Posterior vena cava (tissue), 2 donors: Measurements from ENCODE around the gene LILRB5. TPM values are rescaled to one million over a fixed set of nuclear protein-coding genes. Genes with fewer than 3 reads are reported as not detected.
"Not testable (repeated sequence)": the region's sequence is repeated elsewhere in the genome, so short reads cannot be mapped to it uniquely, and the experiment has no call there.

Experiments used
- DNase-seq: peaks from one replicate; pipeline ENCODE4 v3.0.0-alpha.2; 2020; ENCODE audit warnings: low spot score
- intact Hi-C, 2 donors: fragments of 100-400 bp; cut with DNase I; formaldehyde crosslinking; loops; one replicate each; pipeline versions ENCODE4 v1.14.1 to v1.14.2; 2022 to 2023
- total RNA-seq, 2 donors: library from RNA; stranded (reverse); fragmentation: NEBNext Ultra II Directional; extraction: Animal tissue kit (Norgen Biotek cat#: 25700); gene quantifications; one replicate each; pipeline ENCODE4 v1.2.1, GENCODE V29; 2021
- donor health status: DM: yes; HTN: yes; CAD: no.
- donor health status: DM: yes; HTN: yes; CAD: no.

The LILRB5 gene
- total RNA-seq, 2 donors from 2014 or later: 14.9 to 22.5 TPM

DNA sequence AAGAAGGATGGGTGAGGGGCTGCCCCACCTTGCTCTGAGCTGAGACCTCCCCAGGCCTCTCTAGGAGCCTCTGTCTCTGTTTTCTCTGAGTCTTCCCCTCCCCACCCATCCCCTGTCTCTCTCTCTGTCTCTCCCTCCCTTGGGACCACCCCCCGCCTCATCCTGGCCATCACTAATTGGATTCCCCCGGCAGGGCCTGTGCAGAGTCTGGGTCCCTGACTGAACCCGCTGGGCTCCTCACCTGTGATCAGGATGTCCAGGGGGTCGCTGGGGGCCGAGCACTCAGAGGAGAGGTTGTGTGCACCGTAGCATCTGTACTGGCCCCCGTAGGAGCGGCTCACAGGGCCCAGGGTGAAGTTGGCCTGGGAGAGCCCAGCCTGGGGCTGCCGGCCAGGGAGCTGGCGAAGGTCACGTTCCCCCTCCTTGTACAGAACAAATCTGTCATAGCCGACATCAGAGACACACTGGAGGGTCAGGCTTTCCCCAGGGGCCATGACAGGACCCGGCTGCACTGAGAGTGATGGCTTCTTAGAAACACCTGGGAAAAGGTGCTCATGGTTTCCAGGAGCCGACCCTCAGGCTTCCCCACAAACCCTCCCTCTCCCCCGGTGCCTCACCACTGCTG, 21.6 kb upstream of the LILRB5 start:
- DNase-seq, intact Hi-C loops: not testable (repeated sequence)

DNA sequence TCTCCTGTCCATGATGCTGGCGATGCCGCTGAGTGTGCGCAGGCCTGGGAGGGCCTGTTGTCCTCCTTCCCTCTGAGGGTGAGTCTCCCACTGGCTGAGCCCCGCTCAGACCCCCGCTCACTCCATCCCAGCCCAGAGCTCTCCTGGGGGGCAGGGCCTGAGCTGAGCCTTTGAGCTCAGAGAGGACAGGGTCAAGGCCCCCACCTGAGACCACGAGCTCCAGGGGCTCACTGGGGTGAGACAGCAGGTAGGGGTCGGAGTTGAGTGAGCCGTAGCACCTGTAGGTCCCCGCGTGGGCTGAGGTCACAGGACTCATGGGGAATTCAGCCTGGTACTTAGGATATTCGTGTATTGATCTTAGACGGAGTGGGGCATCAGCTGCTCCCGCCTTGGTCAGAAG, 21.0 kb upstream of the LILRB5 start:
- intact Hi-C loops, DNase-seq: not testable (repeated sequence)

DNA sequence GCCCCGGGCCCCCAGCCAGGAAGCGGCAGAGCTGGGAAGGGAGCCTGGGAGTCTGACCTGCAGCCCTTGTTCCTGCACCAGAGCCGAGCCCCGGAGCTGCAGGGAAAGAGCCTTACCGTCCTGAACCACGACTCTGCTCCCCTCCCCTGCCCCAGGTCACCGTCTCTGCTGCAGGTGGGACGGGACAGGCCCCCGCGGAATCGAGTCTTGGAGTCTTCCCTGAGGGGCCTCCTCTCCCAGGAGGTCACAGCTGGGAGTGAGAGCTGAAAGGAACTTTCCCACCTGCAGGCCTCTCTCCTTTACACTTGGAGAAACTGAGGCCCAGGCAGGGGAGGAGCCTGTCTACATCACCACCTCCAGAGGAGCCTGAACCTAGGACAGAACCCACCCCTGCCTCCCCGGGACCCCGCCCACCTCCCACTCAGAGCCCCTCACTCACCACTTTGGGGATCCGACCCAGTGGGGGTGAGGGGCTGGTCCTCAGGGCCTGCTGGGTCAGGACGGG, 20.1 kb upstream of the LILRB5 start:
- intact Hi-C loops, DNase-seq: not testable (repeated sequence)

DNA sequence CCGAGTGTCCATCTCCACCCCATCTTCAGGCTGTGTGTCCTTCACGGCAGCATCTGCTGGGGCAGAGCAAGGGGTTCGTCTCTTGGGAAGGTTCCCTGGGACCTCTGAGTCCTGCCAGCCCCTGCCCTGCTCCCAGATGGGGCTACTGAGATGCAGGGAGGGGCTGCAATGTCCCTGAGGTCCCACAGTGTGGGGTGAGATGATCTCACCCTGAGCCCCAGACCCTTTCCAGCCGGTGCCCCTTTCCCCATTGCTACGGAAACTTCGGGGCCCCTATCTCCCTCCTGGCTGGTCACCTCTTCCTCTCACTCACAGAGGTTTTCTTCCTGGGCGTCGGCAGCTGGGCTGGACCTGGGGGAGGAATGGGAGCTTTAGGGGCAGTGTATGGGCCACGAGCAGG, 18.9 kb upstream of the LILRB5 start:
- intact Hi-C loops: no loop called here

DNA sequence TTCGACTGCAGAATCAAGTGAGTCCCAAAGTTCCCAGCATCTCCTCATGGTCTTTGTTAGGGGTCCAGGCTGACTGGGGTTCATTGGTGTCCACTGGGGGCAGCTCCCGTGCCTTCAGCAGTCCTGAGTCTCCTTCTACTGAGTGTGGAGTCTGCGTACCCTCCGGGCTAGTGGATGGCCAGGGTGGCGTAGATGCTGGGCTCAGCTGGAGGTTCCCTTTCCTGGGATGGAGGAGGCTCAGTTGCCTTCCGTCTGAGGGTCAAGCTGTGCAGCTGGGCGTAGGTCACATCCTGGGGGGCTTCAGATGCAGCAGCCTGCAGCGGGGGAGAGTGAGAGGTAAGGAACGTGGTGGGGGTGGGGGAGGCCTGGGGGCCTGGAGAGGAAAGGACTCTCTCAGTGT, 17.4 kb upstream of the LILRB5 start:
- intact Hi-C loops: not testable (repeated sequence)

More for the DNA sequence above, 18.9 kb upstream of the LILRB5 start:
- DNase-seq: no peak

DNA sequence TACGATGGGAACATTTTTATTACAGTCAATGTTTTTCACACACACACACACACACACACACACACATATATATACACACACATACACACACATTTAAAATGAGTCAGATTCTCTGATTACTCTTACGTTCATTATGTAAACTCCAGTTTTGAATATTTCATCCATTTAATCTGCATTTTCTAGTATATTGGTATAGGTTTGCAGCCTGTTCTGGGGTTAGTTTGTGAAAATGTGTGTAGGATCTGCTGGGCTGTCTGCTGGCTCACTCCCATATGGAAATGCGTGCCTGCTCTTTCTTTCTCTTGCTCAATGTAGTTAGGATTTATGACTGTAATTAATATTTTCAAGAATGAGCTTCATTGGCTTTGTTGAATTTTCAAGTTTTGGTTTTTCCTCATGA, 16.7 kb upstream of the LILRB5 start:
- DNase-seq: no peak
- intact Hi-C loops: no loop called here

More for the DNA sequence above, 17.4 kb upstream of the LILRB5 start:
- DNase-seq: not testable (repeated sequence)

DNA sequence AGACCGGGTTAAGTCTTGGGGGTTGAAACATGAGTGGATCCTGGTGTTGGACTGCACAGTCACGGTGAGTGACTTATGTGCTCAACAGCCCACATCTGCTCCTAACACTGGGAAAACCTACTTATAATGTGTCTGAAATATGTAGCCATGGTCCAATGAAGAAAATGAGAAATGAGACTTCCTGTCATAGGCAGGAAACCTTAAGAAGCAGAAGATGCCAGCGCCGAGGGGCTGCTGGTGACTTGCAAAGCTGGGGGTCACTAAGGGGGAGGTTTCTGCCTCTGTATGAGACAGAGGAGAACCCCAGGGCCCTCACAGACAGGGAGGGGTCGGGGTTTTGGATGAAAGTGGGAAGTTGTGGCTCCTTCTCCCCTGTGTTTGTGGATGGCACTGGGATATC, 15.1 kb upstream of the LILRB5 start:
- DNase-seq, intact Hi-C loops: not testable (repeated sequence)

DNA sequence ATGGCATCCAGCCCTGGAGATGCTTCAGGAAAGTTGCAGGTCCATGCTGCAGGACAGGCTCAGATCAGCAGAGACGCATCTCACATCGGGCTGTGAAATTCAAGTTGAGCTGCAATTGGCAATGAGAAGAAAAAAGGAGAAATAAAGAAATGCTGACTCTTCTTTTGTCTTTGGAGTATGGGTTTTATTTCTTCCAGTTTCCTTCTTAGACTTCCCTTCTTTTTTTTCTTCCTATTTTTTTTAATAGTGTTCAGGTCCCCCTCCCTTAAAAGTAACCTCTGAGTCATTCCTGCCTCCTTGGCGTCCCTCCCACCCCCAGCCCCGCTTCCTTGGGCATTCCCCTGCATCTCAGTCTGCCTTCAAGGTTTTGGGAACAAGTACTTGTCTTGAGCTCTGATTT, 14.5 kb upstream of the LILRB5 start:
- intact Hi-C loops, DNase-seq: not testable (repeated sequence)

DNA sequence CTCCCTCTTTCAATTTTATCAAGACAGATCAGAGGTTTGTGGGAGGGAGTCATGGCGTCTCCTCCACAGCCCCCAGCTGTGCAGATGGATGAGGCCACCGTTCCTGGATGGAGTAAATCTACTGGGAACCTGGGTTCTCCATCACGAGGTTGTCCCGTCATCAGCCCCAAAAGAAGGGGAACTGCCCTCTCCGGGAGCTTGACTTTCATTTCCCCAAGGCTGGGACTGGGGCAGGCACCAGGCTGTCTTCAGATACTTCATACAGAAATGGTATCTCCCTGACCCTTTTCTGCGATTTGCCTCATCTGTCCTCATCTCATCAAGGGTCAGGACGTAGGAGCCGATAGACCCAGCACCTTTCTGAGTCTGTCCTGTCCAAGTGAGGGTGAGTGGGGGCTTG, 14.0 kb upstream of the LILRB5 start:
- no peak for DNase-seq
- intact Hi-C loops: no loop called here

DNA sequence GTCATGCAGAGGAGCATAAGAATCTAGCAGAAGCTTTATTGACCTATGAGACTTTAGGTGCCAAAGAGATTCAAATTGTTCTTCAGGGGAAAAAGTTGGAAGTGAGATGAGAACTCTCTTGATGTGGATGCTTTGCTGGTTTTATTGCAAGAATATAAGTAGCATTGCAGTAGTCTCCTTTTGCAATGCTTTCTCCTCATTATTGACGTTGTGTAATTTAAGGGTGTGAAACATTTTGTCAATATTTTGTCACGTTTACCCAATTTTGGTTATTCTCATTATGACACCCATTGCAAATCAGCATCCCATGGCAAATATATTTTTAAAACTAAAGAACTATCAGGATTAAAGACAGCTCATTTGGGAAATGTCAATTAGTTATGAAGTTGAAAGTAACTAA, 11.9 kb upstream of the LILRB5 start:
- intact Hi-C loops: no loop called here
- DNase-seq: no peak

DNA sequence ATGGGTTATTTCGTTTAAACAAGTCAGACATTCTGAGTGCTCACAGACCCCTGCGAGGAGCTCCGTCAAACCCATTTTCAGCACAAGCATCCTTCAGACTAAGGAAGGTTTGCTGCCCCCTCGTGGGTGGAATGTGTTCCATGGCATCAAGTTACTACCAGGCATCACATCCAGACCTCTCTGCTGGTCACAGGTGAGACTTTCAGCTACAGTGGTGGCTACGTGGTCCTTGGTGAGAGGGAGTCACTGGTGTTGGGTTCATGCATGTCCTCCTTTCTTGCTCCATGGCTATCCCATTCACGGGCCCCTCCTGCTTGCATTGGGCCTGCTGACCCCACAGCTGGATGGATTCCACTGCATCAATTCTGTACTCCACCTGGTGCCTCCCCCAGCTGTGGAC, 9.1 kb upstream of the LILRB5 start:
- intact Hi-C loops: no loop called here

DNA sequence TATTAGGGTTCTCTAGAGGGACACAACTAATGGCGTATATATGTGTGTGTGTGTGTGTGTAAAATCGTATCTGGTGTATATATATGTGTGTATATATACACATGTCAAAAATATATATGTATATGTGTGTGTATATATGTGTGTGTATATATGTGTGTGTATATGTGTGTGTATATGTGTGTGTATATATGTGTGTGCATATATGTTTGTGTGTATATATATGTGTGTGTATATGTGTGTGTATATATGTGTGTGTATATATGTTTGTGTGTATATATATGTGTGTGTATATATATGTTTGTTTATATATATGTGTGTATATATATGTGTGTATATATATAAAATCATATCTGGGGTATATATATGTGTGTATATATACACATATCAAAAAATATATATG, 5.4 kb upstream of the LILRB5 start:
- intact Hi-C loops: no loop called here
- no peak for DNase-seq

More for the DNA sequence above, 9.1 kb upstream of the LILRB5 start:
- no peak for DNase-seq

DNA sequence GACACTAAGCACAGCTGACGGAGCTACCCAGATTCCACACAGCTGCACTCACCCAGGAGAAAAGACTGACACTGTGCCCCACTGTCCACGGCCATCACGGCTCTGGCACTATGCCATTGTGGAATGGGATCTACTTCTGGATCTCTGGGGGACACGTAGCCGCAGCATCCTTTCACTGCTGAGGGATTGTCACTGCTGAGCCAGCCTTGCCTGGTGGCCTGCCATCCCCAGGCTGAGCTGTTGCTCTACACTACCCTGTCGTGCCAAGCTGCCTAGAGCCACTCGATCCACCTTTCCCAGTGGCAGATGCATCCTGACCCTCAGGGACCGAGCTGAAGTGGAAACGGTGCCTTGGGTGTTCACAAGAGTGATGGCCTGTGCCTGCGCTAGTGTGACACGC, 5.0 kb upstream of the LILRB5 start:
- intact Hi-C loops: no loop called here
- peak; percentile 36 for DNase-seq

DNA sequence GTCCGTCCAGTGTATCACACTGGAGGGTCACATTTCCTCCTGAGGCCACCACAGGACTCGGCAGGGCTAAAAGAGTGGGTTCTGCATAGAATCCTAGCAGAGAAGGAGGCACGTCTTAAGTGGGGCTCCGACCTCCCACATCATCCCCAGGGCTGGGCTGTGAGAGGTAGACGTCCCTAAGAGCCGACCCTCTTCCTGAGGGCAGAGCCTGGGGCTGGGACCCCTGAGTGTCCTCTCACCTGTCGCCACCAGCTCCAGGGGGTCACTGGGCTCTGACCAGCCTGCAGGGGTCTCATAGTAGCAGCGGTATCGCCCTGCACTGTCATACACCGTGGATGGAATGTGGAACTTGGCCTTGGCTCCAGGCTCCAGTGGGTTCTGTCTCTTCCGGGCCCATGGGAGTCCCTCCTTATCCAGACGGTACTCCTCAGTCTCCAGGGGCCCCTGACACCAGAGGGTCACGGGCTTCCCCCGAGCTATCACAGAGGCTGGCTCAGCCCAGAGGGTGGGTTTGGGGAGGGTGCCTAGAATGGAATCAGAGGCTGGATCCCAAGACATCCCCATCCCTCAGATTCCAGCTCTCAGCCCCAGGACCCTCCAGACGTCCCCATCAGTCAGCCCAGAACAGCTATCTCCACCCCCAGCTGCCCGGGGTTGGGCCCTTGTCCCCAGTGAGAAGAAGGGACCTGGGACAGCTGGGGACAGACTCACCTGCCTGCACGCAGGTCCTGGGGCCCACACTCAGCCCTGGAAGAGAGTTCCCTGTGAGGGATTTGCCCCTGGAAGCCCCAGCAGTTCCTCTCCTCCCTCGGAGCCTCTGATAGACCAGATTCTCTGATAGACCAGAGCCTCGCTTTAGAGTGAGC, 590 bp downstream of the LILRB5 start:
- intact Hi-C loops: no loop called here
- no peak for DNase-seq

DNA sequence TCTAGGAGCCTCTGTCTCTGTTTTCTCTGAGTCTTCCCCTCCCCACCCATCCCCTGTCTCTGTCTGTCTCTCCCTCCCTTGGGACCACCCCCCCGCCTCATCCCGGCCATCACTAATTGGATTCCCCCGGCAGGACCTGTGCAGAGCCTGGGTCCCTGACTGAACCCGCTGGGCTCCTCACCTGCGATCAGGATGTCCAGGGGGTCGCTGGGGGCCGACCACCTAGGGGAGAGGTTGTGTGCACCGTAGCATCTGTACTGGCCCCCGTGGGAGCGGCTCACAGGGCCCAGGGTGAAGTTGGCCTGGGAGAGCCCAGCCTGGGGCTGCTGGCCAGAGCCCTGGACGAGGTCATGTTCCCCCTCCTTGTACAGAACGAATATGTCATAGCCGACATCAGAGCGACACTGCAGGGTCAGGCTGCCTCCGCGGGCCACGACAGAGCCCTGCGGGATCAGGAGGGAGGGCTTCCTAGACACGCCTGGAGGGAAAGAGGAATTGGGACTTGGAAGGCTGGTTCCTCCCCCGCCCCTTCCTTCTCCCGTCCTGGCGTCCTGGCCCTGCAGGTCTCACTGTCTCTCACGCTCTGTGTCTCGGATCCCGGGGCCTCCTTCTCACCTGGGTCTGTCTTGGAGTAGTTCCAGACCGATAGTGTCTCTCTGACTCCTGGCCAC, 1.8 kb downstream of the LILRB5 start:
- DNase-seq: no peak
- intact Hi-C loops: no loop called here

DNA sequence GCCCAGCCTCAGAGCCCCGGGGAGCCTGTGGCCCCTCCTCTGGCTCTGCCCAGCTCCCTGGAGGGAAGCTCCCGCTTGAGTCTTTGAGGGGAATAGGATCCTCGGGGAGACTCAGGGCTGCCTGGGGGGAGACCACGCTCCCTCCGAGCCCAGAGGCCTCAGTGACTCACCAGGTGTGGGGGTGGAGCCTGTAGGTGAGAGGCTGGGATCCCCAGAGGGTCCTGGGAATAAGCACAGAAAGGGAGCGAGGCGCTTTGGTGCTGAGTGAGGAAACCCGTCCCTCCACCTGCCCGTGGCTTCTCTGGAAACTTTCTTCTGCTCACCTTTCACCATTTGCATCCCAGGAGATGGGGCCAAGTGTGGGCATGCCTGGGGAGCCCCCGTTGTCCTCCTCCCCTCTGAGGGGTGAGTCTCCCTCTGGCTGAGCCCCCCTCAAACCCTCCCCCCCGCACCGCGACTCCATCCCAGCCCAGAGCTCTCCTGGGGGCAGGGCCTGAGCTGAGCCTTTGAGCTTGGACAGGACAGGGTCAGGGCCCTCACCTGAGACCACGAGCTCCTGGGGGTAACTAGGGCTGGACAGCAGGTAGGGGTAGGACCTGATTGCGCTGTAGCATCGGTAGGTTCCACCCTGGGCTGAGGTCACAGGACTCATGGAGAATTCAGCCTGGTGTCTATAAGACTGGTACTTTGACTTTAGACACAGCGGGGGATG, 2.7 kb downstream of the LILRB5 start:
- intact Hi-C loops: loop anchor here in 1 of 2 donors (5.0 kb wide), 1 partner anchor 327 kb away; no protein-coding TSS in a partner anchor

DNA sequence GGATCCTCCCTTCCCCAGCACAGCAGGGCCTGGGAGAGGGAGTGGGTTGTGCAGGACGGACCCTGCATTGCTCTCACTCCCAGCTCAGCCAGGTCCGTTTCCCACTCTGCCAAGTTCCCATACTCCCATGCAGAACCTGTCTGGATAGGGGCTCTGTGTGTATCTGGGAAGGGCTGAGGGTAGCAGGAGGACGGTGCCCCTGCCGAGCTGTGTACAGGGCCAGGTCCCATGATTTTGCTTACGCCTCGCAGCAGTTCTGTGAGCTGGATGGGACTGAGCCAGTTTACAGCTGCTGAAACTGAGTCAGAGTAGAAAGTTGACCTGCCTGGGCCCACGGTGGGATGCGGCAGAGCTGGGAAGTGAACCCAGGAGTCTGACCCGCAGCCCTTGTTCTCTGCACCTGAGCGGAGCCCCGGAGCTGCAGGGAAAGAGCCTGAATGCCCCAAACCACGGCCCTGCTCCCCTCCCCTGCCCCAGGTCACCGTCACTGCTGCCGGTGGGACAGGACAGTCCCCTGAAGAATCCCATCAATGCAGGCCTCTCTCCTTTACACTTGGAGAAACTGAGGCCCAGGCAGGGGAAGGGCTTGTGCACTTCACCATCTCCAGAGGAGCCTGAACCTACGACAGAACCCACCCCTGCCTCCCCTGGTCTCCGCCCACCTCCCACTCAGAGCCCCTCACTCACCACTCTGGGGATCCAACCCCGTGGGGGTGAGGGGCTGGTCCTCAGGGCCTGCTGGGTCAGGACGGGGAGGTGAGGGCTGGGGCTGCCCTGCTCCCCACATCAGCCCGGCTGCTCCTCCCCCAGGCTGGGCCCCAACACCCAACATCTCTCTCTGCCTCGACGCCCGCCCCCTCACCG, 3.5 kb downstream of the LILRB5 start:
- intact Hi-C loops: loop anchor here in 1 of 2 donors (5.0 kb wide), 1 partner anchor 326 kb away; no protein-coding TSS in a partner anchor
- no peak for DNase-seq

More for the DNA sequence above, 2.7 kb downstream of the LILRB5 start:
- no peak for DNase-seq

DNA sequence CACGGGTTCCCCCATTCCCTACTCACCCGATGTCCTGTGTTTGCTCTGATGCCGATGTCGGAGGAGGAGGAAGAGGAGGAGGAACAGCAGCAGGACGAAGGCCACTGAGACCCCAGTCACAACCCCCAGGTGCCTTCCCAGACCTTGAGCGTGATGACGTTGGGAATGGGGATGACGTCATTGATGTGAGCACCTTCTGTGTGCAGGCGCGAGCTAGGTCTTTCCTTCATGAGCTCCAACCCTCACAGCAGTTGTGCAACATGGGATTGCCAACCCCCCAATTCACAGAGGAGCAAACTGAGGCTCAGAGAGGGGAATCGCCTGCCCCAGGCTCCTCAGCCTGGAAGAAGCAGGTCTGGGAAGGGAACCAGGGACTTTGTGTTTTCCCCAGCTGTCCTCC, 4.2 kb downstream of the LILRB5 start:
- intact Hi-C loops: loop anchor here in 1 of 2 donors (5.0 kb wide), 1 partner anchor 326 kb away; no protein-coding TSS in a partner anchor
- no peak for DNase-seq
